ENCODE results near the gene LSMEM2. TPM values are rescaled to one million over a fixed set of nuclear protein-coding genes. Genes with fewer than 3 reads are reported as not detected.

Gene LSMEM2
- total RNA-seq, 1 donor from 2014 or later: not detected

GRCh38 chr3:50254577-50255250 is 24.2 kb upstream of the LSMEM2 start:
- DNase-seq (peak; percentile 81), ATAC-seq (peak; percentile 75)
- Histone ChIP-seq H3K27ac (peak overlapping the region; percentile 82), H3K4me3 (no peak overlapping the region), H3K9me3 (no peaks in the 10 kb centered on the region), H3K36me3 (peaks cover 78% of the 10 kb centered on the region), H3K27me3 (no peaks in the 10 kb centered on the region), H3K4me1 (peaks cover 47% of the 10 kb centered on the region)
- intact Hi-C loops (cut with DNase I): no loop called here
- TF ChIP-seq CTCF (IDR thresholded peaks at IDR 0.05): no peak

GRCh38 chr3:50255251-50255615 is 23.7 kb upstream of the LSMEM2 start:
- intact Hi-C loops (cut with DNase I): no loop called here
- no peak for ATAC-seq
- H3K4me1 ChIP-seq: peaks cover 44% of the 10 kb centered on the region
- no peak for TF ChIP-seq CTCF (IDR thresholded peaks at IDR 0.05)
- DNase-seq: no peak
- H3K27ac ChIP-seq: peak overlapping the region; percentile 82
- H3K4me3 ChIP-seq: no peak overlapping the region
- H3K9me3 ChIP-seq: no peaks in the 10 kb centered on the region
- peaks cover 78% of the 10 kb centered on the region for H3K36me3 ChIP-seq
- H3K27me3 ChIP-seq: no peaks in the 10 kb centered on the region

GRCh38 chr3:50256978-50257890 is 21.7 kb upstream of the LSMEM2 start:
- Histone ChIP-seq H3K4me3 (no peak overlapping the region), H3K27ac (peak overlapping the region; percentile 66), H3K36me3 (peaks cover 69% of the 10 kb centered on the region), H3K27me3 (no peaks in the 10 kb centered on the region), H3K4me1 (peaks cover 39% of the 10 kb centered on the region), H3K9me3 (no peaks in the 10 kb centered on the region)
- ATAC-seq: no peak
- no peak for DNase-seq
- intact Hi-C loops (cut with DNase I): no loop called here
- TF ChIP-seq CTCF (IDR thresholded peaks at IDR 0.05): peak; percentile 54

- ATAC-seq (no peak), DNase-seq (no peak)
- Histone ChIP-seq H3K36me3 (peaks cover 60% of the 10 kb centered on the region), H3K27me3 (no peaks in the 10 kb centered on the region), H3K4me3 (no peak overlapping the region), H3K4me1 (peaks cover 34% of the 10 kb centered on the region), H3K27ac (peak overlapping the region; percentile 96), H3K9me3 (no peaks in the 10 kb centered on the region)
- intact Hi-C loops (cut with DNase I): no loop called here
- TF ChIP-seq CTCF (IDR thresholded peaks at IDR 0.05): no peak
Observed at GRCh38 chr3:50258029-50258680, 20.7 kb upstream of the LSMEM2 start.

- no peak for ATAC-seq
- Histone ChIP-seq H3K36me3 (peaks cover 51% of the 10 kb centered on the region), H3K4me1 (peaks cover 40% of the 10 kb centered on the region), H3K27me3 (no peaks in the 10 kb centered on the region), H3K27ac (peak overlapping the region; percentile 96), H3K9me3 (no peaks in the 10 kb centered on the region), H3K4me3 (no peak overlapping the region)
- no peak for DNase-seq
- intact Hi-C loops (cut with DNase I): no loop called here
- TF ChIP-seq CTCF (IDR thresholded peaks at IDR 0.05): no peak
Observed at GRCh38 chr3:50258979-50259378, 19.9 kb upstream of the LSMEM2 start.
